NOMO-1 treated with DMSO at 0.1 percent for 48 hours (cell line): Measurements from ENCODE around the gene PLA2G4B.

Experiments used
- DNase-seq: peaks from one replicate; lab custom pipeline; 2025; ENCODE audit not compliant: unreplicated experiment; lab: John Stamatoyannopoulos, UW

The PLA2G4B gene

GRCh38 chr15:41838400-41838897 lies at the start of gene PLA2G4B:
Gene PLA2G4B, plus strand, starts transcription at chr15:41838847. Its CDS starts 67 bp downstream, at chr15:41838914.
- DNase-seq, result no peak

GRCh38 chr15:41789236-41789635 lies 49.4 kb upstream of the PLA2G4B start:
- no peak for DNase-seq

GRCh38 chr15:41789662-41790061 lies 49.0 kb upstream of the PLA2G4B start:
- no peak for DNase-seq

GRCh38 chr15:41790169-41790568 lies 48.5 kb upstream of the PLA2G4B start:
- no peak for DNase-seq

GRCh38 chr15:41790756-41791546 lies 47.7 kb upstream of the PLA2G4B start:
- DNase-seq, result no peak

GRCh38 chr15:41791547-41791937 lies 47.1 kb upstream of the PLA2G4B start:
- DNase-seq, result no peak

GRCh38 chr15:41792000-41792637 lies 46.5 kb upstream of the PLA2G4B start:
- DNase-seq, result no peak

GRCh38 chr15:41794081-41794480 lies 44.6 kb upstream of the PLA2G4B start:
- DNase-seq, result no peak

- DNase-seq, result no peak
Observed at GRCh38 chr15:41795996-41796856, 42.4 kb upstream of the PLA2G4B start.

GRCh38 chr15:41797201-41797944 lies 41.3 kb upstream of the PLA2G4B start:
- no peak for DNase-seq

GRCh38 chr15:41798607-41799487 lies 39.8 kb upstream of the PLA2G4B start:
- DNase-seq, result no peak

- DNase-seq, result no peak
Observed at GRCh38 chr15:41799488-41799805, 39.2 kb upstream of the PLA2G4B start.

GRCh38 chr15:41801185-41801584 lies 37.5 kb upstream of the PLA2G4B start:
- DNase-seq, result no peak

- DNase-seq, result no peak
Observed at GRCh38 chr15:41801850-41802455, 36.7 kb upstream of the PLA2G4B start.

GRCh38 chr15:41804361-41804760 lies 34.3 kb upstream of the PLA2G4B start:
- no peak for DNase-seq

GRCh38 chr15:41804916-41805666 lies 33.6 kb upstream of the PLA2G4B start:
- DNase-seq, result no peak

GRCh38 chr15:41805711-41806110 lies 32.9 kb upstream of the PLA2G4B start:
- no peak for DNase-seq

- DNase-seq, result no peak
Observed at GRCh38 chr15:41806291-41807181, 32.1 kb upstream of the PLA2G4B start.
